B cell (primary cell): ENCODE results near the gene NIF3L1. TPM values are rescaled to one million over a fixed set of nuclear protein-coding genes. Genes with fewer than 3 reads are reported as not detected.
A peak's percentile ranks its signal among the peaks of the same experiment; 100 is the strongest.

Source experiments
- ATAC-seq: fragments of 200-7000 bp; cut with Tn5 transposase; one replicate; pipeline ENCODE4 v1.10.0; 2021; ENCODE audit warnings: low read depth, mild to moderate bottlenecking, moderate number of reproducible peaks, moderate library complexity
- CTCF ChIA-PET: fragments of 350-600 bp; sonication (Branson Sonifier 250); formaldehyde crosslinking; loops from one replicate; lab custom pipeline; 2021; ENCODE audit warnings: antibody characterized with exemption, inconsistent platforms; lab: Charles Lee
- POLR2A ChIA-PET: fragments of 350-600 bp; sonication (Branson Sonifier 250); formaldehyde crosslinking; loops from one replicate; lab custom pipeline; 2021; ENCODE audit warnings: antibody characterized with exemption; lab: Charles Lee
- DNase-seq: peaks from one replicate; pipeline ENCODE4 v3.0.0; 2013
- H2AFZ ChIP-seq: 2 replicates; pipeline ENCODE4 v1.6.1; 2012; ENCODE audit warnings: mild to moderate bottlenecking, low read depth, low read length; ENCODE audit not compliant: insufficient read depth, poor library complexity, severe bottlenecking
- H3K27ac ChIP-seq, 2 donors: 1 replicate in 1 of 2; 2 replicates in 1 of 2; pipeline ENCODE4 v1.5.1; 2012 to 2013; ENCODE audit warnings: low read length in 2 of 2, mild to moderate bottlenecking in 2 of 2, moderate library complexity in 1 of 2
- H3K27me3 ChIP-seq, 4 experiments: fragments of 200-600 bp in 1 of 4; sonication (generic) in 1 of 4; replicated peaks in 1 of 4; 1 replicate in 2 of 4; 2 replicates in 2 of 4; pipeline versions ENCODE4 v1.6.1 to v1.7.0; 2013 to 2016; ENCODE audit warnings: low read length in 3 of 4, mild to moderate bottlenecking in 2 of 4, mixed read lengths in 1 of 4, moderate library complexity in 1 of 4; ENCODE audit not compliant: insufficient read depth in 4 of 4, control insufficient read depth in 3 of 4; ENCODE audit errors: control extremely low read depth in 1 of 4
- H3K36me3 ChIP-seq, 2 experiments: replicated peaks in 1 of 2; 1 replicate in 1 of 2; 2 replicates in 1 of 2; pipeline versions ENCODE4 v1.6.1 to v1.7.1; 2013; ENCODE audit warnings: low read length in 1 of 2; ENCODE audit not compliant: insufficient read depth in 2 of 2, control insufficient read depth in 1 of 2; ENCODE audit errors: control extremely low read depth in 1 of 2, extremely low read depth in 1 of 2
- H3K4me1 ChIP-seq, 2 donors: fragments of 200-600 bp in 1 of 2; sonication (generic) in 1 of 2; 1 replicate in 1 of 2; 2 replicates in 1 of 2; pipeline versions ENCODE4 v1.5.1 to v1.6.1; 2013 to 2017; ENCODE audit warnings: low read length in 2 of 2; ENCODE audit not compliant: control insufficient read depth in 2 of 2, insufficient read depth in 2 of 2
- H3K4me2 ChIP-seq: replicated peaks from 2 replicates; pipeline ENCODE3; 2012; ENCODE audit warnings: mild to moderate bottlenecking, low read depth, low read length; ENCODE audit not compliant: poor library complexity, severe bottlenecking
- H3K4me3 ChIP-seq, 5 experiments: fragments of 200-600 bp in 1 of 5; sonication (generic) in 1 of 5; 1 replicate in 3 of 5; 2 replicates in 2 of 5; pipeline versions ENCODE4 v1.5.1 to v1.7.0; 2011 to 2016; ENCODE audit warnings: low read length in 4 of 5, mild to moderate bottlenecking in 4 of 5, low read depth in 2 of 5, control low read depth in 1 of 5, moderate library complexity in 1 of 5; ENCODE audit not compliant: insufficient read depth in 1 of 5; ENCODE audit errors: control extremely low read depth in 1 of 5, extremely low read depth in 1 of 5
- H3K79me2 ChIP-seq: fragments of 200-600 bp; sonication (generic); one replicate; pipeline ENCODE4 v1.6.0; 2016; ENCODE audit warnings: low read length; ENCODE audit not compliant: control insufficient read depth, insufficient read depth
- H3K9ac ChIP-seq: fragments of 200-600 bp; sonication (generic); 2 replicates; pipeline ENCODE4 v1.6.1; 2017; ENCODE audit warnings: mild to moderate bottlenecking, low read length, moderate library complexity
- H3K9me3 ChIP-seq, 3 donors: one replicate each; pipeline versions ENCODE4 v1.6.1 to v1.7.1; 2013; ENCODE audit warnings: low read length in 2 of 3; ENCODE audit not compliant: control insufficient read depth in 2 of 3, insufficient read depth in 1 of 3; ENCODE audit errors: control extremely low read depth in 1 of 3
- H4K20me1 ChIP-seq: 2 replicates; pipeline ENCODE4 v1.6.0; 2012; ENCODE audit warnings: mild to moderate bottlenecking, low read length; ENCODE audit not compliant: insufficient read depth, control insufficient read depth, poor library complexity, severe bottlenecking
- H3K27ac Mint-ChIP-seq: one replicate; pipeline ENCODE4 v1.8.0; 2021; ENCODE audit warnings: mixed read lengths
- H3K27me3 Mint-ChIP-seq: one replicate; pipeline ENCODE4 v1.8.0; 2021; ENCODE audit warnings: mixed read lengths
- H3K4me1 Mint-ChIP-seq: one replicate; pipeline ENCODE4 v1.8.0; 2021; ENCODE audit warnings: mixed read lengths
- H3K4me3 Mint-ChIP-seq: one replicate; pipeline ENCODE4 v1.8.0; 2021; ENCODE audit warnings: mixed read lengths
- H3K9me3 Mint-ChIP-seq: one replicate; pipeline ENCODE4 v1.8.0; 2022; ENCODE audit warnings: mixed read lengths; ENCODE audit not compliant: insufficient read depth
- CTCF ChIP-seq: fragments of 200-600 bp; IDR thresholded peaks from one replicate; pipeline ENCODE4 v1.8.0; 2022; ENCODE audit warnings: antibody characterized with exemption, mild to moderate bottlenecking
- EZH2 ChIP-seq: IDR thresholded peaks from 2 replicates; pipeline ENCODE4 v1.6.1; 2012; ENCODE audit warnings: borderline replicate concordance, low read depth, mild to moderate bottlenecking, moderate library complexity, low read length; ENCODE audit not compliant: insufficient read depth, poor library complexity, severe bottlenecking
- WGBS: methylation state at CpG from one replicate; pipeline ENCODE4 v1.1.5; 2013; ENCODE audit warnings: missing lambda C conversion rate; ENCODE audit not compliant: insufficient coverage; 5-methylcytosine and 5-hydroxymethylcytosine counted together
- intact Hi-C: fragments of 100-400 bp; cut with micrococcal nuclease; formaldehyde crosslinking; loops from one replicate; pipeline ENCODE4 v1.10.0; 2022
- polyA plus RNA-seq: library from polyadenylated mRNA; depleted of rRNA; stranded (reverse); fragments of >200 nt; gene quantifications from 2 replicates; pipeline ENCODE4 v1.2.3, GENCODE V29; 2012
- total RNA-seq, 2 donors: library from RNA; stranded (reverse); fragments of 120-200 nt in 1 of 2; gene quantifications; 1 replicate in 1 of 2; 2 replicates in 1 of 2; pipeline versions ENCODE4 v1.2.3 to v1.2.4, GENCODE V29; 2013 to 2022

The NIF3L1 gene
- total and polyA plus RNA-seq, 2 donors (not counting 1 experiment from before 2014, with no cell fraction given), result 22.6 to 26.7 TPM

- DNase-seq, result no peak
- H3K4me3 ChIP-seq, result peak overlapping the region; percentile 85 to 100 (median 97)
- no peaks in the 10 kb centered on the region for H3K27me3 Mint-ChIP-seq
- WGBS, result 3% methylated on average over 3 of the region's 4 CpGs
- ChIA-PET CTCF (interaction anchor here (1.5 kb wide), 1 partner anchor 148 kb away, joined by 3 read pairs; no protein-coding TSS in a partner anchor), POLR2A (no interaction called here)
- H3K36me3 ChIP-seq, result peaks cover 17 to 53% of the 10 kb centered on the region in 2 experiments
- H3K79me2 ChIP-seq, result peaks cover 87% of the 10 kb centered on the region
- no peak overlapping the region for H2AFZ ChIP-seq
- H3K4me2 ChIP-seq, result peak overlapping the region; percentile 74
- H4K20me1 ChIP-seq, result peaks cover 66% of the 10 kb centered on the region
- intact Hi-C loops, result loop anchor here (10.0 kb wide), 2 partner anchors 337 to 1403 kb away; partner anchors contain the start of genes NOP58 and SGO2
- TF ChIP-seq EZH2 (no peak), CTCF (no peak)
- H3K9me3 Mint-ChIP-seq, result no peaks in the 10 kb centered on the region
- peak overlapping the region in 1 of 2 donors; percentile 99 for H3K27ac ChIP-seq
- peak overlapping the region; percentile 71 for H3K27ac Mint-ChIP-seq
- peaks cover 47% of the 10 kb centered on the region for H3K4me1 Mint-ChIP-seq
- H3K4me1 ChIP-seq, result peaks cover 37 to 43% of the 10 kb centered on the region in 2 donors
- H3K9me3 ChIP-seq, result no peaks in the 10 kb centered on the region
- no peak for ATAC-seq
- no peaks in the 10 kb centered on the region for H3K27me3 ChIP-seq
- peak overlapping the region; percentile 93 for H3K4me3 Mint-ChIP-seq
- peak overlapping the region; percentile 100 for H3K9ac ChIP-seq
Observed at GRCh38 chr2:200861617-200862155, 27.5 kb upstream of the NIF3L1 start.

DNA sequence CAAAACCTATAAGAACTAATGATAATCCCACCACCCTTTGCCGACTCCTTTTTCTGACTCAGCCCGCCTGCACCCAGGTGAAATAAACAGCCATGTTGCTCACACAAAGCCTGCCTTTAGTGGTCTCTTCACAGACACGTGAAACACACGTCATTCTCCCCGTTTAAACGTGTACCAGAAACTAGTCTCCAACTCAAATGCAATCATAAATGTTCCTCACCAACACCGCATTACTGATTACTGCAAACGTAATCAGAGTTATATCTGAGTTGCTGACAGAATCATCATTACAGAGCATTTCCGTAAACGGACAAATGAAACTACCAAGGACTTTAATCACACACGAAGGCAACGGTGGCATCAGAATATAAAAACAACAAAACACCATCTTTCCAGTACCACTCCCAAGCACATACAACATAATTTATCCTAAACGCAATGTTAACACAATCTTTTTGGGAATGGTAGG, 26.6 kb upstream of the NIF3L1 start:
- H2AFZ ChIP-seq, result no peak overlapping the region
- POLR2A ChIA-PET, result interaction anchor here (2.8 kb wide), 2 partner anchors 27 to 255 kb away, joined by 18 to 54 read pairs; partner anchors contain the start of genes CFLAR, NIF3L1 and PPIL3
- peak overlapping the region; percentile 100 for H3K27ac Mint-ChIP-seq
- peak overlapping the region; percentile 98 to 99 for H3K27ac ChIP-seq
- no peaks in the 10 kb centered on the region for H3K9me3 Mint-ChIP-seq
- TF ChIP-seq EZH2 (no peak), CTCF (no peak)
- peaks cover 53% of the 10 kb centered on the region for H3K4me1 Mint-ChIP-seq
- no peaks in the 10 kb centered on the region for H3K27me3 ChIP-seq
- DNase-seq, result peak; percentile 66
- CTCF ChIA-PET, result interaction anchor here (1.5 kb wide), 1 partner anchor 149 kb away, joined by 3 read pairs; no protein-coding TSS in a partner anchor
- no peak for ATAC-seq
- peak overlapping the region; percentile 100 for H3K9ac ChIP-seq
- no peaks in the 10 kb centered on the region for H3K9me3 ChIP-seq
- peak overlapping the region; percentile 93 for H3K4me3 Mint-ChIP-seq
- intact Hi-C loops, result loop anchor here (10.0 kb wide), 2 partner anchors 338 to 1402 kb away; partner anchors contain the start of genes NOP58 and SGO2
- H3K27me3 Mint-ChIP-seq, result no peaks in the 10 kb centered on the region
- 0% methylated on average over 12 of the region's 13 CpGs for WGBS
- H3K4me3 ChIP-seq, result peak overlapping the region; percentile 85 to 100 (median 97)
- H4K20me1 ChIP-seq, result peaks cover 58% of the 10 kb centered on the region
- peak overlapping the region; percentile 77 for H3K4me2 ChIP-seq
- peaks cover 78% of the 10 kb centered on the region for H3K79me2 ChIP-seq
- H3K36me3 ChIP-seq, result peaks cover 10 to 44% of the 10 kb centered on the region in 2 experiments
- peaks cover 37 to 43% of the 10 kb centered on the region in 2 donors for H3K4me1 ChIP-seq
